BLaER1 treated with 17β-estradiol and CSF1 and Interleukin-3, amounts not matched to agents 10 nM and 100 nM (cell line): ENCODE data around the gene ALDH9A1.
"Not testable (repeated sequence)": the region's sequence is repeated elsewhere in the genome, so short reads cannot be mapped to it uniquely, and the experiment has no call there.

Source experiments
- H3K27ac ChIP-seq, 11 experiments: shearing (Covaris generic); formaldehyde crosslinking; 2 replicates each; pipeline ENCODE4 v1.8.1; 2022
- H3K27me3 ChIP-seq, 11 experiments: shearing (Covaris generic); formaldehyde crosslinking; 2 replicates each; pipeline ENCODE4 v1.8.1; 2022
- H3K36me3 ChIP-seq, 11 experiments: shearing (Covaris generic); formaldehyde crosslinking; 2 replicates each; pipeline ENCODE4 v1.8.1; 2022
- H3K4me1 ChIP-seq, 10 experiments: shearing (Covaris generic); formaldehyde crosslinking; 2 replicates each; pipeline ENCODE4 v1.8.1; 2022
- H3K4me2 ChIP-seq, 11 experiments: shearing (Covaris generic); formaldehyde crosslinking; 2 replicates each; pipeline ENCODE4 v1.8.1; 2022
- H3K4me3 ChIP-seq, 10 experiments: shearing (Covaris generic); formaldehyde crosslinking; 2 replicates each; pipeline ENCODE4 v1.8.1; 2022
- H3K9ac ChIP-seq, 11 experiments: shearing (Covaris generic); formaldehyde crosslinking; 2 replicates each; pipeline ENCODE4 v1.8.1; 2022
- H3K9me3 ChIP-seq, 11 experiments: shearing (Covaris generic); formaldehyde crosslinking; replicated peaks in 1 of 11; 2 replicates each; pipeline ENCODE4 v1.8.1; 2022
- H4K20me1 ChIP-seq, 11 experiments: shearing (Covaris generic); formaldehyde crosslinking; 2 replicates each; pipeline ENCODE4 v1.8.1; 2022
- Cebpa-rat ChIP-seq, 11 experiments: shearing (Covaris generic); IDR thresholded peaks; 2 replicates each; pipeline ENCODE4 v1.8.1; 2022

The ALDH9A1 gene

GRCh38 chr1:165662186-165662585, 36.2 kb downstream of the ALDH9A1 start:
- TF ChIP-seq Cebpa-rat (IDR thresholded peaks at IDR 0.05), result no peak
- H3K4me3 ChIP-seq, result no peak overlapping the region
- H3K27me3 ChIP-seq, result no peaks in the 10 kb centered on the region
- no peak overlapping the region for H3K27ac ChIP-seq
- peaks cover 6 to 17% (median 12%) of the 10 kb centered on the region in 10 experiments; a peak in 18 of 20 replicates for H3K4me1 ChIP-seq
- H3K36me3 ChIP-seq, result peaks cover 73 to 100% (median 88%) of the 10 kb centered on the region in 11 experiments
- H3K9ac ChIP-seq, result no peak overlapping the region
- peaks cover 0 to 5% (median 0%) of the 10 kb centered on the region in 11 experiments; a peak in 2 of 22 replicates for H3K9me3 ChIP-seq
- no peak overlapping the region for H3K4me2 ChIP-seq
- no peaks in the 10 kb centered on the region; a peak in 1 of 22 replicates for H4K20me1 ChIP-seq

GRCh38 chr1:165661703-165662102, 36.7 kb downstream of the ALDH9A1 start:
- Histone ChIP-seq H3K36me3 (peaks cover 68 to 100% (median 88%) of the 10 kb centered on the region in 11 experiments), H3K9me3 (peaks cover 0 to 5% (median 0%) of the 10 kb centered on the region in 11 experiments; a peak in 2 of 22 replicates), H3K9ac (no peak overlapping the region), H3K4me1 (peaks cover 6 to 12% (median 9%) of the 10 kb centered on the region in 10 experiments; a peak in 18 of 20 replicates), H3K27ac (no peak overlapping the region), H3K27me3 (no peaks in the 10 kb centered on the region), H3K4me2 (no peak overlapping the region), H3K4me3 (no peak overlapping the region), H4K20me1 (no peaks in the 10 kb centered on the region; a peak in 1 of 22 replicates)
- no peak for TF ChIP-seq Cebpa-rat (IDR thresholded peaks at IDR 0.05)

DNA sequence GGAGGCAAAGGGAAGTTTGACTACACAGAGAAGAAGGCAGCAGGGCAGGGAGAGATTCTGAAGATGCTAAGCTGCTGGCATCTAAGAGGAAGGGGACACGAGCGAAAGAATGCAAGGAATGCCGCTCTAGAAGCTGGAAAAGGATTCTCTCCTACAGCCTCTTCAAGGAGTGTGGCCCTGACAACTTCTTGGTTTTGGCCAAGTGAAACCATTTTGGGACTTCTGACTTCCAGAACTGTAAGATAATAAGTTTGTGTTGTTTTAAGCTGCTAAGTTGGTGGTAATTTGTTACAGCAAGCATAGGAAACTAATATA, 38.8 kb downstream of the ALDH9A1 start:
- Histone ChIP-seq H3K27me3 (no peaks in the 10 kb centered on the region), H3K9me3 (no peaks in the 10 kb centered on the region), H3K4me2 (no peak overlapping the region), H3K36me3 (peaks cover 60 to 97% (median 88%) of the 10 kb centered on the region in 11 experiments), H3K9ac (no peak overlapping the region), H3K27ac (no peak overlapping the region), H4K20me1 (no peaks in the 10 kb centered on the region; a peak in 1 of 22 replicates), H3K4me3 (no peak overlapping the region), H3K4me1 (no peaks in the 10 kb centered on the region)
- no peak for TF ChIP-seq Cebpa-rat (IDR thresholded peaks at IDR 0.05)

DNA sequence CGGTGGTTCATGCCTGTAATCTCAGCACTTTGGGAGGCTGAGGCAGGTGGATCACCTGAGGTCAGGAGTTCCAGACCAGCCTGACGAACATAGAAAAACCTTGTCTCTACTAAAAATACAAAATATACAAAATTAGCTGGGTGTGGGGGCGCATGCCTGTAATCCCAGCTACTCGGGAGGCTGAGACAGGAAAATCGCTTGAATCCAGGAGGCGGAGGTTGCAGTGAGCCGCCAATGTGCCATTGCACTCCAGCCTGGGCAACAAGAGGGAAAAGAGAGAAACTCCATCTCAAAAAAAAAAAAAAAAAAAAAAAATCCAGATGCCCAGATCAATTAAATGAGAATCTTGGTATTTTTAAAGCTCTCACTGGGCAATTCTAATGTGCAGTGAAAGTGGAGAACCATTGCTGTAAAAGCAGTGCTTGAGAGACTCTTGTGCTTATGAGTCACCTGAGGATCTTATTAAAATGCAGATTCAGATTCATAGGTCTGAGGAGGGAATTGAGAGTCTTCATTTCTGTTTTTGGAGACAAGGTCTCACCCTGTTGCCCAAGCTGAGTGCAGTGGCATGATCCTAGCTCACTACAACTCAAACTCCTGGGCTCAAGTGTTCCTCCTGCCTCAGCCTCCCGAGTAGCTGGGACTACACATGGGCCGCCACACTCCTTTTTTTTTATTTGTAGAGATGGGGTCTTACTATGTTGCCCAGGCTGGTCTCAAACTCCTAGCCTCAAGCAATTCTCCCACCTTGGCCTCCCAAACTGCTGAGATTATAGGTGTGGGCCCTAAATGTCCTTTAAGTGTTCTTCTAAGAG, 39.4 kb downstream of the ALDH9A1 start:
- H3K9ac ChIP-seq, H3K27ac ChIP-seq, H3K4me2 ChIP-seq, H3K4me3 ChIP-seq, H3K27me3 ChIP-seq, H4K20me1 ChIP-seq, H3K4me1 ChIP-seq, H3K9me3 ChIP-seq: not testable (repeated sequence)
- H3K36me3 ChIP-seq, result peaks cover 60 to 96% (median 88%) of the 10 kb centered on the region in 11 experiments

GRCh38 chr1:165650981-165651625, 47.3 kb downstream of the ALDH9A1 start:
- Histone ChIP-seq H3K9ac (no peak overlapping the region), H4K20me1 (peaks cover 0 to 52% (median 4%) of the 10 kb centered on the region in 11 experiments; a peak in 8 of 22 replicates), H3K4me3 (no peak overlapping the region), H3K9me3 (no peaks in the 10 kb centered on the region), H3K27me3 (no peaks in the 10 kb centered on the region), H3K4me1 (peaks cover 10 to 30% (median 11%) of the 10 kb centered on the region in 10 experiments), H3K4me2 (peak overlapping the region in 1 of 11 experiments; percentile 21; a peak in 1 of 22 replicates), H3K36me3 (peaks cover 21 to 69% (median 48%) of the 10 kb centered on the region in 11 experiments), H3K27ac (peak overlapping the region in 1 of 11 experiments; percentile 0; a peak in 1 of 22 replicates)
- no peak for TF ChIP-seq Cebpa-rat (IDR thresholded peaks at IDR 0.05)

GRCh38 chr1:165648919-165649572, 49.3 kb downstream of the ALDH9A1 start:
- Histone ChIP-seq H4K20me1 (peaks cover 0 to 72% (median 4%) of the 10 kb centered on the region in 11 experiments; a peak in 8 of 22 replicates), H3K36me3 (peaks cover 3 to 50% (median 29%) of the 10 kb centered on the region in 11 experiments; a peak in 19 of 22 replicates), H3K4me3 (no peak overlapping the region), H3K4me1 (peaks cover 10 to 37% (median 13%) of the 10 kb centered on the region in 10 experiments), H3K4me2 (no peak overlapping the region), H3K27me3 (no peaks in the 10 kb centered on the region), H3K9ac (no peak overlapping the region), H3K27ac (no peak overlapping the region), H3K9me3 (no peaks in the 10 kb centered on the region)
- TF ChIP-seq Cebpa-rat (IDR thresholded peaks at IDR 0.05), result no peak

GRCh38 chr1:165647970-165648369, 50.4 kb downstream of the ALDH9A1 start:
- Histone ChIP-seq H3K4me3 (no peak overlapping the region), H4K20me1 (peaks cover 0 to 83% (median 4%) of the 10 kb centered on the region in 11 experiments; a peak in 8 of 22 replicates), H3K27me3 (no peaks in the 10 kb centered on the region), H3K4me2 (peak overlapping the region in 9 of 11 experiments; percentile 6 to 59 (median 44); a peak in 16 of 22 replicates), H3K4me1 (peaks cover 10 to 37% (median 13%) of the 10 kb centered on the region in 10 experiments), H3K36me3 (peaks cover 0 to 39% (median 20%) of the 10 kb centered on the region in 11 experiments; a peak in 16 of 22 replicates), H3K27ac (no peak overlapping the region), H3K9me3 (no peaks in the 10 kb centered on the region), H3K9ac (peak overlapping the region in 2 of 11 experiments; percentile 18 to 29; a peak in 1 of 22 replicates)
- TF ChIP-seq Cebpa-rat (IDR thresholded peaks at IDR 0.05), result no peak

GRCh38 chr1:165647517-165647916, 50.8 kb downstream of the ALDH9A1 start:
- Histone ChIP-seq H3K4me3 (no peak overlapping the region), H3K27ac (no peak overlapping the region), H3K9ac (no peak overlapping the region), H4K20me1 (peaks cover 0 to 88% (median 4%) of the 10 kb centered on the region in 11 experiments; a peak in 8 of 22 replicates), H3K4me1 (peaks cover 10 to 37% (median 13%) of the 10 kb centered on the region in 10 experiments), H3K27me3 (no peaks in the 10 kb centered on the region), H3K36me3 (peaks cover 0 to 35% (median 17%) of the 10 kb centered on the region in 11 experiments; a peak in 15 of 22 replicates), H3K9me3 (no peaks in the 10 kb centered on the region), H3K4me2 (peak overlapping the region in 9 of 11 experiments; percentile 6 to 59 (median 44); a peak in 15 of 22 replicates)
- TF ChIP-seq Cebpa-rat (IDR thresholded peaks at IDR 0.05), result no peak
